ENCODE measurements around the gene FHL3. TPM values are rescaled to one million over a fixed set of nuclear protein-coding genes. Genes with fewer than 3 reads are reported as not detected.

Gene FHL3
- total and polyA plus RNA-seq, 2 of the 4 experiments (the other 2 are of a cell fraction): 11.5 to 27.1 TPM

DNA sequence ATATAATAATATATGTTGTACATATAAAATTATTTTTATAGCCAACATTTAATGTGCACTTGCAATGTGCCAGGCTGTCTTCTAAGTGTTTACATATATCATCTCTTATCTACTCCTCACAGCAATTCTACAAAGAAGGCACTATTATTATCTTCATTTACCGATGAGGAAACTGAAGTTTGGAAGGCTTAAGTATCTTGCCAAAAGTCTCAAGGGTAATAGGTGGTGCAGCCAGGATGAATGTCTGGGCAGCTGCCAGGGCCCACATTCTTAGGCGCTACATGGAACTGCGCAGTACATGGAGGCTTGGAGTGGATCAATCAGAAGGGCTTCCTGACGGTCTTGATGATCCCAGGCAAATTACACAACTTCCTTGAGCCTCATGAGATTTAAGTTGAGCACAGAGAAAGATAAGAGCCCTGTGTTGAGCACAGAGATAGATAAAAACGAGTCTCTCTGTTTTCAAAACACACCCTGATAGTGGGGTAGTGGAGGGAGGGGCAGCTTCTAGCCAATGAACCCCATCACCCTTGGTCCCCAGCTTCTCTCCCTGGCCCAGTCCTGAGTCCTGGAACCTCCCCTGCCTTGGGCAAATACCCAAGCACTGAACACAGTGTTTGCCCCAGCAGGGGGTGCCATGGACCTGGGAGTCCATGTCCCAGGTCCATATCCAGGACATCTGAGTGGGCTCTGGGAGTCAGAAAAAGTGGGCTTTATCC is 32.1 kb upstream of the FHL3 start:
- no TSS peak for BruUV-seq (replicated peaks)
- Histone ChIP-seq H3K36me3 (ENCODE audit: control insufficient read depth, insufficient read depth, low read length) (no peaks in the 10 kb centered on the region), H3K9ac (ENCODE audit: low read depth, low read length) (no peak overlapping the region), H2AK5ac (ENCODE audit: low read depth, low read length) (no peak overlapping the region), H2AK9ac (replicated peaks; ENCODE audit: low read depth, low read length, poor library complexity) (no peak overlapping the region), H3K79me1 (ENCODE audit: low read depth in 1 of 2, low read length in 2 of 2) (no peaks in the 10 kb centered on the region), H3K56ac (ENCODE audit: extremely low read depth, insufficient read depth, low read length) (no peak overlapping the region), H3K14ac (replicated peaks; ENCODE audit: low read depth, low read length) (no peak overlapping the region), H2BK120ac (ENCODE audit: low read depth, low read length) (no peak overlapping the region), H2AFZ (replicated peaks; ENCODE audit: low read length, poor library complexity) (no peak overlapping the region), H3K4me2 (ENCODE audit: low read depth, low read length) (no peak overlapping the region), H4K5ac (ENCODE audit: low read depth, low read length) (no peak overlapping the region), H3K9me1 (ENCODE audit: insufficient read depth, low read length) (no peaks in the 10 kb centered on the region), H2BK20ac (ENCODE audit: low read depth, low read length) (no peak overlapping the region), H3K27ac (ENCODE audit: insufficient read depth, low read length) (no peak overlapping the region), H4K20me1 (ENCODE audit: insufficient read depth, low read length) (no peaks in the 10 kb centered on the region), H4K91ac (ENCODE audit: insufficient read depth, low read depth, low read length) (no peak overlapping the region), H3K27me3 (ENCODE audit: control insufficient read depth, insufficient read depth, low read length) (peaks cover 38% of the 10 kb centered on the region), H2BK15ac (ENCODE audit: low read depth, low read length) (no peak overlapping the region), H2BK5ac (ENCODE audit: low read depth, low read length, poor library complexity, severe bottlenecking) (no peak overlapping the region), H3K18ac (ENCODE audit: low read depth, low read length) (no peak overlapping the region), H3K4me1 (ENCODE audit: control insufficient read depth, insufficient read depth, low read length) (no peaks in the 10 kb centered on the region), H3K23ac (ENCODE audit: low read depth, low read length) (no peak overlapping the region), H3K9me3 (ENCODE audit: control insufficient read depth, insufficient read depth, low read length) (no peaks in the 10 kb centered on the region), H3K4ac (ENCODE audit: low read depth, low read length) (no peak overlapping the region), H3K4me3 (ENCODE audit: insufficient read depth, low read depth, low read length) (no peak overlapping the region), H4K8ac (ENCODE audit: low read depth in 2 of 2, low read length in 2 of 2) (no peak overlapping the region)
- TF ChIP-seq MXI1 (IDR thresholded peaks at IDR 0.05; ENCODE audit: borderline replicate concordance, low read depth, low read length) (no peak), FOS (IDR thresholded peaks at IDR 0.05; ENCODE audit: low read depth, low read length) (no peak), CHD1 (IDR thresholded peaks at IDR 0.05; ENCODE audit: low read depth, low read length) (no peak), NFE2L2 (IDR thresholded peaks at IDR 0.05; ENCODE audit: low read depth, low read length) (no peak), MAZ (IDR thresholded peaks at IDR 0.05; ENCODE audit: borderline replicate concordance, low read depth, low read length) (no peak), RFX5 (IDR thresholded peaks at IDR 0.05; ENCODE audit: low read depth, low read length) (no peak), RCOR1 (IDR thresholded peaks at IDR 0.05; ENCODE audit: insufficient replicate concordance, low read length) (no peak), MAFK (IDR thresholded peaks at IDR 0.05; ENCODE audit: low read depth, low read length) (no peak), CEBPB (IDR thresholded peaks at IDR 0.05; ENCODE audit: low read depth, low read length) (no peak), POLR2A (IDR thresholded peaks at IDR 0.05; ENCODE audit: low read depth, low read length) (no peak), BHLHE40 (IDR thresholded peaks at IDR 0.05; ENCODE audit: low read depth, low read length) (no peak), SMC3 (IDR thresholded peaks at IDR 0.05; ENCODE audit: low read depth, low read length) (no peak), RAD21 (IDR thresholded peaks at IDR 0.05; ENCODE audit: low read length) (peak; percentile 40)
- TF ChIP-seq, protein P1, sequence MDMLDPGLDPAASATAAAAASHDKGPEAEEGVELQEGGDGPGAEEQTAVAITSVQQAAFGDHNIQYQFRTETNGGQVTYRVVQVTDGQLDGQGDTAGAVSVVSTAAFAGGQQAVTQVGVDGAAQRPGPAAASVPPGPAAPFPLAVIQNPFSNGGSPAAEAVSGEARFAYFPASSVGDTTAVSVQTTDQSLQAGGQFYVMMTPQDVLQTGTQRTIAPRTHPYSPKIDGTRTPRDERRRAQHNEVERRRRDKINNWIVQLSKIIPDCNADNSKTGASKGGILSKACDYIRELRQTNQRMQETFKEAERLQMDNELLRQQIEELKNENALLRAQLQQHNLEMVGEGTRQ (IDR thresholded peaks at IDR 0.05; ENCODE audit: low read depth, low read length): no peak
- TF ChIP-seq, protein P2, sequence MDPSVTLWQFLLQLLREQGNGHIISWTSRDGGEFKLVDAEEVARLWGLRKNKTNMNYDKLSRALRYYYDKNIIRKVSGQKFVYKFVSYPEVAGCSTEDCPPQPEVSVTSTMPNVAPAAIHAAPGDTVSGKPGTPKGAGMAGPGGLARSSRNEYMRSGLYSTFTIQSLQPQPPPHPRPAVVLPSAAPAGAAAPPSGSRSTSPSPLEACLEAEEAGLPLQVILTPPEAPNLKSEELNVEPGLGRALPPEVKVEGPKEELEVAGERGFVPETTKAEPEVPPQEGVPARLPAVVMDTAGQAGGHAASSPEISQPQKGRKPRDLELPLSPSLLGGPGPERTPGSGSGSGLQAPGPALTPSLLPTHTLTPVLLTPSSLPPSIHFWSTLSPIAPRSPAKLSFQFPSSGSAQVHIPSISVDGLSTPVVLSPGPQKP (IDR thresholded peaks at IDR 0.05; ENCODE audit: borderline replicate concordance, low read depth, low read length): no peak
- TF ChIP-seq, protein P3, sequence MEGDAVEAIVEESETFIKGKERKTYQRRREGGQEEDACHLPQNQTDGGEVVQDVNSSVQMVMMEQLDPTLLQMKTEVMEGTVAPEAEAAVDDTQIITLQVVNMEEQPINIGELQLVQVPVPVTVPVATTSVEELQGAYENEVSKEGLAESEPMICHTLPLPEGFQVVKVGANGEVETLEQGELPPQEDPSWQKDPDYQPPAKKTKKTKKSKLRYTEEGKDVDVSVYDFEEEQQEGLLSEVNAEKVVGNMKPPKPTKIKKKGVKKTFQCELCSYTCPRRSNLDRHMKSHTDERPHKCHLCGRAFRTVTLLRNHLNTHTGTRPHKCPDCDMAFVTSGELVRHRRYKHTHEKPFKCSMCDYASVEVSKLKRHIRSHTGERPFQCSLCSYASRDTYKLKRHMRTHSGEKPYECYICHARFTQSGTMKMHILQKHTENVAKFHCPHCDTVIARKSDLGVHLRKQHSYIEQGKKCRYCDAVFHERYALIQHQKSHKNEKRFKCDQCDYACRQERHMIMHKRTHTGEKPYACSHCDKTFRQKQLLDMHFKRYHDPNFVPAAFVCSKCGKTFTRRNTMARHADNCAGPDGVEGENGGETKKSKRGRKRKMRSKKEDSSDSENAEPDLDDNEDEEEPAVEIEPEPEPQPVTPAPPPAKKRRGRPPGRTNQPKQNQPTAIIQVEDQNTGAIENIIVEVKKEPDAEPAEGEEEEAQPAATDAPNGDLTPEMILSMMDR (conservative IDR thresholded peaks at IDR 0.05; ENCODE audit: low read depth, low read length): peak; percentile 31
- ATAC-seq (ENCODE audit: low read depth) (no peak), DNase-seq (no peak)
- ChIA-PET CTCF (no interaction called here), POLR2A (ENCODE audit: unreplicated experiment) (no interaction called here)
- in situ Hi-C loops (cut with MboI; ENCODE audit: low sequenced_read_pairs) (no loop called here), intact Hi-C loops (cut with micrococcal nuclease) (loop anchor here (10.0 kb wide), 1 partner anchor 437 kb away; no protein-coding TSS in a partner anchor), dilution Hi-C loops (cut with HindIII; ENCODE audit: low sequenced_read_pairs, unreplicated experiment) (no loop called here)
- no CpG with 5 or more reads among the region's 5 CpGs for WGBS, 2 experiments (ENCODE audit: extremely low coverage in 2 of 2, insufficient read length in 1 of 2)

All from IMR-90 (cell line).